HG02885 (cell line): ENCODE measurements around the gene PDPK1.
A peak's percentile ranks its signal among the peaks of the same experiment; 100 is the strongest.

Source experiments
- ATAC-seq: cut with Tn5 transposase; IDR thresholded peaks from one replicate; pipeline ENCODE4 v1.9.1; 2021; ENCODE audit warnings: mild to moderate bottlenecking; ENCODE audit not compliant: unreplicated experiment, poor library complexity

PDPK1 gene

DNA sequence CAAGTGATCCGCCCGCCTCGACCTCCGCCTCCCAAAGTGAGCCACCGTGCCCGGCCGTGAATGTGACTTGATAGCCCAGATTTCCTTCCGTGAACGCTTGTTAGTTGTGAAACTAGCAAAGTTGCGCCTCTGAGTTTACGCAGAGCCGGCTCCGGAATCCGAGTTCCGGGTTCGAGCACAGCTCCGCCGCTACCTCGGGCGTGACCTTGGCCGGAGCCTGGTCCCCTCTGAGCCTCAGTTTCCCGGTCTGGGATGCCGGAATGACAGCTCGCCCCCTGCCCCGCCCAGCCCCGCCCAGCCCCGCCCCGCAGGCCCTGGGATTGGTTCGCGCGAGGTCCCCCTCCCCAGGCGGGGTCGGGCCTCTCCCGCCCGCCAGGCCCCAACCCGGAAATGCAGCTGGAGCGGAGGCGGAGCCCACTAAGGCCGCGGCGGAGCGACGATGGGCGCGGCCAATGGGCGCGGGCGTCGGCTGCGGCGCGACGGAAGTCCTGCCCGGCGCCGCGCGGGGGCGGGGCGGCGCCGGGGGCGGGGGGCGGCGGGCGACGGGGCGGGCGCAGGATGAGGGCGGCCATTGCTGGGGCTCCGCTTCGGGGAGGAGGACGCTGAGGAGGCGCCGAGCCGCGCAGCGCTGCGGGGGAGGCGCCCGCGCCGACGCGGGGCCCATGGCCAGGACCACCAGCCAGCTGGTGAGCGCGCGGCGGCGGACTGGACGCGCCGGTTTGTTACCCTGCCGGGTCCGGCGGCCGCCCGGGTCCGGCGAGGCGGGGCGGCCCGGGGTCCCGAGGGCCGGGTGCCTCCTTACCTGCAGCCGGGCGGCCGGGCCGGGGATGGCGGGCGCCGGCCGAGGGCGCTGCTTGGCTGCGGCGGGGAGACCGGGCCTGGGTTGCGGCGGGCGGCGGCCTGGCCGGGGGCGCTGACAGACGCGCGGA is at the start of gene PDPK1:
Gene PDPK1, plus strand, starts transcription at position 571 of the 929 bp plus-strand sequence. Its CDS starts 92 bp downstream, at position 663.
- peak; percentile 86 for ATAC-seq

DNA sequence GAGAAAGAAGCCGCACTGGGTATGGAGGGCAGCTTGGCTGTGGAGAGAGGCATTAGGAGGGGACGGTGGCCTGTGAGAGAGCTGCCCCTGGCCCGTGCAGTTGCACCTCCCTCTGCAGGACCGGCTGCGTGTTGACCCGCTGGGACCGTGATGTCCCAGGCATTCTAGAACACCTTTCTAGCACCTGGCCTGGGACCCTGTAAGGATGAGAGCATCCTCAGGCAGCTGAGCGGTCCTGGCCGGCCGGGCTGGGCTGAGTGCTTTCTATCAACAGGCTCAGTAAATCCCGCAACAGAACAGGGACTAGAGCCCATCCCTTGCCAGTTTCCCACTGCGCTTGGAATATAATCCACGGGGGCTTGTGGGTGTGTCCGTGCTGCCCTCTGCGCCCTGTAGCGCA is 48.2 kb upstream of the PDPK1 start:
- no peak for ATAC-seq

DNA sequence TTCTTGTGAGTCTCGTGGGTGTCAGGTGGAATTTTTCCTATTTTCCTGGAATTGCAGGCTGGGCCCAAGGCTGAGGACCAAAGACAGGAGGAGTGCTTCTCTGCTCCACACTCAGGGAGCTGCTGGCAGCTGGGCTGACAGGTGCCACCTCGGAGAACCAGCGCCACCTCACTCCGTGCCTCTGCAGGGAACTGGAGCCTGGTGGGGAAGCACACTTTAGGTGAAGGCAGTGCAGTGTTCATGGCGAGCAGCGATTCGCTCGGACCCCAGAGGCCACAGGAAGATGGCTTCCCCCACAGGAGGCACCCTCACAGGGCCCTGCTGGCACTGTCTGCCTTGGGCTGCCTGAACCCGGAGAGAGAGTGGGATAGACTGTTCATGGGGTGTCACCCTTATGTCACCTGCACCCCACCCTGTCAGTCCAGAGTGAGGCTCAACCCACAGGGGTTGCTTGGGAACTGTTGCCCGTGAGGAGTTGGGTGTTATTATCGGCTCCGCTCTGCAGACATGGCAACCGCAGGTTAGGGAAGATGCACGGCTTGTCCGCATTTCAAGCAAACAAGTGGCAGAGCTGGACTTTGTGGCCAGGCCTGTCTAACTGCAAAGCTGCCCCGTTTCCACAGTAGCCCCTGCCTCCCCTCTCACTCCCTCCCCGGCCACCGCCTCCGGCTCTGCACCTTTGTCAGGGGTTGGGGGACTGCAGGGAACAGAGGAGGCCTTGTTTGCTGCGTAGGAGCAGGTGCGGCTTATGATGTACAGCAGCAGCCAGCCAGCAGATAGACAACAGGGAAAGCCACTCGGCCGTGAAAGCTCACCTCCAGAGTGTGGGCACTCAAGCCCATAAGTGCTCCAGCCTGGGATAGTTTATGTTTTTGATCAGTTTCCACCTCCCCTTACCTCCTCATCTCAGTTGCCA is 47.4 kb upstream of the PDPK1 start:
- no peak for ATAC-seq

DNA sequence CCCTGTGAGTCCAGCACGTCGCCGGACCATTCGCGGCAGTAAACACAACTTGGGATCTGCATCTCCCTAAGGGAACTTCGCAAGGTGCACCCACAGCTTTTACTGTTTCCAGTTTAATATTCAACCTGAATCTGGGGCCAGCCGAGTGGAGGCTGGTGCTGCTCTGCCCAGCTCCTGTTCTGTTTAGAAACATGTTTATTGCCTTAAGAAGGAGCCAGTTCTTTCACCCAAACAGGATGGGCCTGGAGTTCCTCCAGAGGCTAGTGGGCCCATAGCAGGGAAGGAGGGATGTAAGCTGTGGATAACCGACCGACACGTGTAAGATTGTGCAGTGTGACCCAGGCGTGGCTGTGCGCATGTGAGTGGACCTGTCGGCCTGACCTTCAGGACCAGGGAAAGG is 45.5 kb upstream of the PDPK1 start:
- no peak for ATAC-seq

DNA sequence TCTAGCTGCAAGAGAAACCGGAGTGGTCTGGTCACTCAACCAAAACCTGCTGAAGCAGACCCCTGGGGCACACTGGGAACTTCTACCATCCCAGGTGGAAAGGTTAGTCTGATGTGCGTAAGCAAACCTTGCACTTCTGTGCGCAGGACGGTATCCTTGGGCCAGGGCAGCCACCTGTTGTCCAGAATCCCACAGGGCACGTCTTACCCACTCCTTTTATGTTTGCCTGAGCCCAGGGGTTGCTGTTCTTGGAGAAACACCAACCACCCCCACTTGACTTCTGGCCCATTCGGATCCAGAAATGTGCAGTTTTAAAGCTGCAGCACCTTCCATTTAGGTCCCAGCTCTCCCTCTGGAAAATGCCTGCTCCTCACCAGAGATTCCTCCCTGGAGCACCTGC is 44.2 kb upstream of the PDPK1 start:
- no peak for ATAC-seq

DNA sequence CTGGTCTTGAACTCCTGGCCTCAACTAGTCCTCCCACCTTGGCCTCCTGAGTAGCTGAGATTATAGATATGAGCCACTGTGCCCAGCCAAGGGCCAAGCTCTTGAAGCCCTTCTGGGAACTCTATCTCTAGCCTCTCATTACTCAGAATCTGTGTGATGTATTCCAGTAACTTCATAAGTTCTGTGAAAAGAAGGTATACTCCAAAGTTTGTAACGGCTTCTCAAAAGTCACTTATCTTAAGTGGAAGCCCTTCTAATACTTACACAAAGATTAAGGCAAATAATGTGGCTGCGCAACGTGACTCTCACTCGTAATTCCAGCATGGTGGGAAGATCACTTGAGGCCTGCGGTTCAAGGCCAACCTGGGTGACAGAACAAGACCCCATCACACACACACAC is 43.2 kb upstream of the PDPK1 start:
- ATAC-seq = no peak

DNA sequence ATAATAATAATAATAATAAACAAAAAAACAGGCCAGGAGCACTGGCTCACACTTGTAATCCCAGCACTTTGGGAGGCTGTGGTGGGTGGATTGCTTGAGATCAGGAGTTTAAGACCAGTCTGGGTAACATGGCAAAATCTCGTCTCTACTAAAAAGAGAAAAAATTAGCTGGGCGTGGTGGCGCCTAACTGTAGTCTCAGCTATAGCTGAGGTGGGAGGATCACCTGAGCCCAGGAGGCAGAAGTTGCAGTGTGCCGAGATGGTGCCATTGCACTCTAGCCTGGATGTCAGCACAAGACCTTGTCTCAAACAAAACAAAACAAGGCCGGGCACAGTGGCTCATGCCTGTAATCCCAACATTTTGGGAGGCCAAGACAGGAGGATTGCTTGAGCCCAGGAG is 42.8 kb upstream of the PDPK1 start:
- ATAC-seq = no peak

DNA sequence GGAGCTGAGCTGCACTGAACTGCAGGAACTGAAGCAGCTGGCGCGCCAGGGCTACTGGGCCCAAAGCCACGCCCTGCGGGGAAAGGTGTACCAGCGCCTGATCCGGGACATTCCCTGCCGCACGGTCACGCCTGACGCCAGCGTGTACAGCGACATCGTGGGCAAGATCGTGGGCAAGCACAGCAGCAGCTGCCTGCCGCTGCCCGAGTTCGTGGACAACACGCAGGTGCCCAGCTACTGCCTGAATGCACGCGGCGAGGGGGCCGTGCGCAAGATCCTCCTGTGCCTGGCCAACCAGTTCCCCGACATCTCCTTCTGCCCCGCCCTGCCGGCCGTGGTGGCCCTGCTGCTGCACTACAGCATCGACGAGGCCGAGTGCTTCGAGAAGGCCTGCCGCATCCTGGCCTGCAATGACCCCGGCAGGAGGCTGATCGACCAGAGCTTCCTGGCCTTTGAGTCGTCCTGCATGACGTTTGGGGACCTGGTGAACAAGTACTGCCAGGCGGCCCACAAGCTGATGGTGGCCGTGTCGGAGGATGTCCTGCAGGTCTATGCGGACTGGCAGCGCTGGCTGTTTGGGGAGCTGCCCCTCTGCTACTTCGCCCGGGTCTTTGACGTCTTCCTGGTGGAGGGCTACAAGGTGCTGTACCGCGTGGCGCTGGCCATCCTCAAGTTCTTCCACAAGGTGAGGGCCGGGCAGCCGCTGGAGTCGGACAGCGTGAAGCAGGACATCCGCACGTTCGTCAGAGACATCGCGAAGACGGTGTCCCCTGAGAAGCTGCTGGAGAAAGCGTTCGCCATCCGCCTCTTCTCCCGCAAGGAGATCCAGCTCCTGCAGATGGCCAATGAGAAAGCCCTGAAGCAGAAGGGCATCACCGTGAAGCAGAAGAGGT is 41.4 kb upstream of the PDPK1 start:
- no peak for ATAC-seq

DNA sequence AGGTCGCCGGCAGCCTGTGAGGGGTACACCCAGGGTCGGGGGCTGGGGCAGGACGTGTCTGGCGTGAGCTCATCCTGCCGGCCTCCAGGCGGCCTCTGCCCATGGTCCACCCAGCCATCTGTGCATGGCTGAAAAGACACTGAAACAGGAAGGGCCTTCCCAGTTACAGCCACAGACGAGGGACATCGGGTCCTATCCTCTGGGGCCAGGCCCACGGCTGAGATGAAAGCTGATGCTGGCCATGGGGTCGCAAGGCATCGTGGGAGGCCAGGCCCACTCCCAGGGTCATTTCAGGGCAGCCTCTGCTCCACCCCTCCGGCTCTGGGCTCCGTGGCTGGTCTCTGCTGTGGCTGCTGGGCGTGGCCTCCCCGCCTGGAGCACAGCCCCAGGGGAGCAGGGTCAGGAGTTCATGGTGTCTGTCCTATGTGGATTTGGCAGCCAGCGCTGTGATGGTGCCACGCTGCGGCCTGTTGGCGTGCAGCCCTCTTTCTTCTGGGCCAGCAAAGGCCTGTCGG is 40.6 kb upstream of the PDPK1 start:
- ATAC-seq = no peak

DNA sequence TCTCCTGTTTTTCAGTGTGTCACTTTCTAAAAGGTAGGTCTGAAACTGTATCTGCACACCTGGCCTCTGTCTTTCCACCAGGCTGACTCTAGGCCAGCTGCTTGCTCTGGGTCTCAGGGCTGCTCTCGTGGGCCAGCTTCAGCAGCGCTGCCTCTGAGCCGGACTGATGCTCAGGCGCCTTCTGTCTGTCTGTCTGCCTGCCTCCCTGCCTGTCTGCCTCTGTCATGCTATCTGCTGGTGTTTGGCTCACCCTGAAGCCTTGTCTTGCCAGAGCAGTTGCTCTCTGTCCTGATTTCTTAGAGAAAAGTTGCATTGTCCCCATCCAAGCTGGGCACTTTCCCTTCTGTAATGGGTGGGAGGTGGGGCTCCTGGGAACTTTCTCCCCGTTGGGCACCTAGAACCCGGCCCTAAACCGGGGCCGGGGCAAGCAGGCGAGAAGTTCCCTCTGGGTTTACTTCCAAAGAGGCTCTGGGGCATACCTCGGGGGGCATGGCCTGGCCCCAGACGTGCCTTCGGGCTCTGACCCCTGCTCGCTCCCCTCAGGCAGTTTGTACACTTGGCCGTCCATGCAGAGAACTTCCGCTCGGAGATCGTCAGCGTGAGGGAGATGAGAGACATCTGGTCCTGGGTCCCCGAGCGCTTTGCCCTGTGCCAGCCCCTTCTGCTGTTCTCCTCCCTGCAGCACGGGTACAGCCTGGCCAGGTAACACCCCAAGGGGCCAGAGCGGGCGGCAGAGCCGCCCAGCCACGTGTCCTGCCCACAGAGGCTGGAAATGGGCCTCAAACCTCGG is 39.9 kb upstream of the PDPK1 start:
- ATAC-seq = no peak

DNA sequence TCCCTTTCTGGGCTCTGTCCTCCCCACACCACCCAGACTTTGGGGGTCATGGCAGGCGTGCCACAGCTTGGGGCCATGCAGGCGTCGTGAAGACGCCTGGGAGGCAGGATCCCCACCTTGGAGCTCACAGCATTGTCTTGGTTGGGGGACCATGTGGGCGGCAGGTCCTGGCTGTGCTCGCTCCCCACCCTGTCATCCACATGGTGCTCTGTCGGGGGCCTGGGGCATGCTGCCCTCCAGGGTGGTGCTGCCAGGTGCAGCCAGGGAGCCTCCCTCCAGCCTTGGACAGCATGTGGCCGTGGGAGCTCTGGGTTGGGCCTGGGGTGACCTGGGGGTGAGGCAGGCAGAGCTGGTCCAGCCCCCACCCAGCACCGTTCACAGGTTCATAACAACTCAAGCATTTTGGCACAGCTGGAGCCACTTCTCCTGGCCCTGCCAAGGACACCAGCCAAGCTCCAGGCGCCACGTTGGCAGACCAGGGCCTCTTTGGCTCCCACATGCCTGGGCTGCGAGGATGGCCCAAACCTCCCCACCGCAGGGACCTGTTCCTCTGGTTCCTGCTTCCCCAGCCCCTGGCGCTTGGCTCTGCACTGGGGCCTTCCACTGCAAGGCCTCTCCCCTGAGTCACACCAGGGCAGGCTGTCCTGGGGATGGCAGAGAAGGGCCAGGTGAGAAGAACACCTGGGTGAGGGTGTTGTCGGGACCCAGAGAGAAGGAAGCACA is 39.1 kb upstream of the PDPK1 start:
- ATAC-seq = no peak

DNA sequence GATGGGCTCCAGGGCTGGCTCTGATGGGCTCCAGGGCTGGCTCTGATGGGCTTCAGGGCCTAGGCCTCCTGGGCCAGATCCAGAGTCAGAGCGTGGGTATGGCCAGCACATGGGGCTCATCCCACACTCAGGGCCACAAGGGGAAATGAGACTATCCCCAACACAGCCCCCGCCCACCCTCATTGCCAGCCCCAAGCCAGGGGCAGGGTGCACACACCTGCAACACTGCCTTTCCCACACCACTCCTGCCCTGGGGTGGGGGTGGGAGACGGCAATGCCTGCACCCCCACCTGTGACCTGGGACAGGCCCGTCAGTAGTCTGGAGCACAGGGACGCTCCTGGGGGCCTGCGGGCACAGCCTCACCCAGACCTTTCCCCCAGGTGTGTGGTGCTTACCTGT is 38.4 kb upstream of the PDPK1 start:
- ATAC-seq = no peak

DNA sequence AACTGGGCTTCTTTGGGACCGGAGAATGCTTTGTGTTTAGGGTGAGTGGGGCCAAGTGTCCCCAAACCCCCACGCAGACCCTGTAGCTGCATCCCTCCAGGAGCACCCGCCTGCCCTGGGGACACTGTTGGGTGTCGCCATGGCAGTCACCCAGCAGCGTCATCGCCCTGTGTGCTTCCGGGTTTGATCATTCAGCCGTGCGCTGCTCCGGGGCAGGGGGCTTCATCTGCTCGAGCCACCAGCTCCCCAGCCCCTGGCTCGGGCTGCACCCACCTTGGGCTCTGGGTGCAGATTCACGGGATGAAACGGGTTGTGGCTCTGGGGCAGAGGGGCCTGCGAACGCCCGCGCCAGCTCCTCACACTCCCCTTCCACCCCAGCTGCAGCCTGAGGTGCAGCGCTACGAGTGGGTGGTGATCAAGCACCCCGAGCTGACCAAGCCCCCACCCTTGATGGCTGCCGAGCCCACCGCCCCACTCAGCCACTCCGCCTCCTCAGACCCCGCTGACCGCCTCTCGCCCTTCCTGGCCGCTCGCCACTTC is 37.9 kb upstream of the PDPK1 start:
- ATAC-seq = no peak

DNA sequence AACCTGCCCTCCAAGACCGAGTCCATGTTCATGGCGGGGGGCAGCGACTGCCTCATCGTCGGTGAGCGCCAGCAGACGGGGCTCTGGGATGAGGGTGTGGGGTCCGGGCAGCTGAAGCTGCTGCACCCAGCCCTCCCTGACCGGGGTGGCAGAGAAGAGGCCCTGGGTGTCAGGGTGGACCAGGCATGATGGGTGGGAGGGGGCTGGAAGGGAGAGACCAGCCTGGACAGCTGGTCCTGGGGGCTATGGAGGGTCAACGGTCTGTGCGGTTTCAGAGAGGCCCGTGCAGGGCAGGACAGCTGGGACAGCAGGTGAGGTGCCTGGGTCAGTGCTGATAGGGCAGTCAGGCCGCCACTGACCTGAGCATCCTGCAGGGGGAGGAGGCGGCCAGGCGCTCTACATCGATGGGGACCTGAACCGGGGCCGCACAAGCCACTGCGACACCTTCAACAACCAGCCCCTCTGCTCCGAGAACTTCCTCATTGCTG is 37.3 kb upstream of the PDPK1 start:
- no peak for ATAC-seq

DNA sequence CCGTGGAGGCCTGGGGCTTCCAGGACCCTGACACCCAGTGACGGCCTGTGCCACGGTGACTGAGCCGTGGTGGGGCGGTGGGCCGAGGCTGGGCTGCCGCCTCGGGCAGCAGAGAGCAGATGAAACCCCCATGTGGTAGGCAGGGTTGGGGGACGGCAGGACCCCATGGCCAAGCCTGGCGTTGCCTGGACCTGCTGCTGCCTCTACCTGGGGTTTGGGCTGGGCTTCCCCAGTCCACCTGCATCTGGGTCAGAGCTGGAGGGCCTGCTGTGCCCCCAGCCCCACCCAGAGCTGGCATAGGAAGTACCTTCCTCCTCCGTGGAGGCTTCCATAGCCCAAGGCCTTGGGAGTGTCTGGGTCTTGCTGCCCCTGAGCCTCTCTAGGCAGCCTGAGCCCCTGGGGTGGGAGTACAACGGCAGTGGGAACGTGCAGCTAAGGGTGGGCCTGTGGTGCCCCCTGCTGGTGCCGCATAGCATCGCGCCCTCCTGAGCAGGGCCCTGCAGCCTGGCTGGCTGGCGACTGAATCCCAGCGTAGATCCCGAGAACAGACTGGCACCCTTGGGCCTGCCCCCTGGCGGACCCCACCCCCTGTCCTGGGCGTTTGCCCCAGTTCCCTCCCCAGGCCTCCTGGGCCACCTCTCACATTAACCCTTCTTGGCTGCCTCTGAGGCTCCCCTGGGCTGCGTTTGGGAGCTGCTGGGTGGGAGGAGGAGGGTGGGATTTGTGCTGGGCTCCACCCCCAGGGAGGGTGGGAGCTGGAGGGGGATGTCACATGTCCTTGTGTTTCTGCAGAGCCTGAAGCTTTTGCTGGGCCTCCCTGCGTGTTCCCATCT is 36.7 kb upstream of the PDPK1 start:
- no peak for ATAC-seq

DNA sequence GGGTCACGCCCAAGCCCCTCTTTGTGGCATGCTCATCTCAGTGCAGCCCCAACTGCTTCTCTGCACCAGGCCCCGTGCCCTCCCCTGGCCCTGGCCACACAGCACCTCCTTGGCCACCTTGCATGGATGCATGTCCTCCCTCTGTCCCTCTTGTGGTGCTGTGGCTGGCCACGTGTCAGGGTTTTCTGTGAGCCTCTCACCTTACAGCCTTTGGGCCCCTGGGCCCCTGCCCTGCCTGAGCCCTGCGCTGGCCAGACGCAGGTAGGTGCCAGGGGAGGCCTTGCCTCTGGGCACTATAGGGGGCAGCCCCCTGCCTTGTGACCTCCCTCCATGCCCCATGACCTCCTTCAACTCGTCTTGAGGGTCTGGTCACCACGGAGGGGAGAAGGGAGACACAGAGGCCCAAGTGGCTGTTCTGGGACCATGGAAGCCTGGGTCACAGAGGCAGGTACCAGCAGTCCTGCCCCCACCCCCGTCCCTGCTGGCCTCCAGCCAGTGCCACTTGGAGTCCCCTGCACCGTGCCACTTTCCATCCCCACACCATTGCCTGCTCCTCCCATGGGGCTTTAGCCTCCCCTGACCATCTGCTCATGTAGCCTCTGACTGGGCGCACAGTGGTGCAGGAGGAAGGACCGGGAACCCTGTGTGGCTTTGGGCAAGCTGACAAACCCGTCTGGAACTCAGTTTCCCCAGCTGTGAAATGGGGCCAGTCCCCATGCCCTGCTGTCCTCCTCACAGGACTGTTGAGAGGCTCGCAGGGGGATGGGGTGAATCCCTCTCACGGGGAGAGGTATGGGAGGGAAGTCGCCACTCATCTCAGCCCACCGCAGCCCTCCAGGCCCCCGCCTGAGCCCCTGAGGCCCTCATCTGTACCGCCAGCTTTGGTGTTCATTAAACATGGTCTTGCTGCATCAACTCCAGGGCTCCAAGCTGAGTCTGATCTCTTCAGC is 35.6 kb upstream of the PDPK1 start:
- ATAC-seq = no peak
